ENCODE results near the gene TULP1. TPM values are rescaled to one million over a fixed set of nuclear protein-coding genes. Genes with fewer than 3 reads are reported as not detected.
"Not testable (repeated sequence)": the region's sequence is repeated elsewhere in the genome, so short reads cannot be mapped to it uniquely, and the experiment has no call there.

Gene TULP1
- not detected for total RNA-seq

DNA sequence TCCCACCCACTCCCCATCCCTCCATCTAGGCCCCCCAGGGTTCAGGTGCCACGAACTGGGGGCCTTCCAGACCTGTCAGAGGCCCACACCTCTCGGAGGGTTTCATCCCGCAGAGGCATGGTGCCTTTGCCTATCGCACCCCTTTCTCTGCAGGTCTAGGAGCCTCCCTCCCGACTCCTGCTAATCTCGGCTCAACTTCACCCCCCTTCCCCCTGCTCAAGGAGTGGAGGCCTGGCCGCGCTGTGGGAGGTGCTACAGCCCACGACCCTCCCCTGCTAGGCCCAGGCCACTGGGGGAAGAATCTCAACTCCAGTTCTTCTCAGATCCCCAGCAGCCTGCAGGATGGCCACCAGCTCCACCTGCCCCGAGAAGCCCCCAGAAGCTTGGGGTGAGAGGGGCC, at the start of gene TULP1:
Gene TULP1, minus strand, starts transcription at position 157 of the 400 bp plus-strand sequence. Its CDS starts 38 bp downstream, at position 119.
- ChIA-PET CTCF (no interaction called here), POLR2A (no interaction called here)

- POLR2A ChIA-PET = no interaction called here
- CTCF ChIA-PET = interaction anchor here (0.7 kb wide), 1 partner anchor 225 kb away, joined by 3 read pairs; no protein-coding TSS in a partner anchor
Observed at GRCh38 chr6:35562060-35562459, 49.4 kb upstream of the TULP1 start.

GRCh38 chr6:35561113-35561512, 48.4 kb upstream of the TULP1 start:
- ChIA-PET POLR2A (no interaction called here), CTCF (no interaction called here)

DNA sequence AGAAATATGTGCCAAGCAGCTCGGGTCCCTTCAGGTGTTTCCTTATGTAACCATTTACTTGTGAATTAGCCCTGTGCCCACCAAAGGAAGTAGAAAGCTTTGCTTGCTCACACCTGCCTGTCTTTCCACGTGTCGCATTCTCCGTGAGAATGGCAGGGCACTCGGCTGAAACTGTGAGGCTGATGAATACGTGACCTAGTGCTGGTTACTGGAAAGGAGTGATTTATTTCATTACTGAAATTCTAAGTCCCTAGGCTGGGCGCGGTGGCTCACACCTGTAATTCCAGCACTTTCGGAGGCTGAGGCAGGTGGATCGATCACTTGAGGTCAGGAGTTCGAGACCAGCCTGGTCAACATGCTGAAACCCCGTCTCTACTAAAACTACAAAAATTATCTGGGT, 45.9 kb upstream of the TULP1 start:
- ChIA-PET CTCF (interaction anchor here (0.9 to 1.1 kb wide), 2 partner anchors 36 to 178 kb away, joined by 3 to 4 read pairs; partner anchors contain the start of gene ARMC12), POLR2A (no interaction called here)

GRCh38 chr6:35557239-35557638, 44.5 kb upstream of the TULP1 start:
- ChIA-PET CTCF (interaction anchor here (1.4 kb wide), 1 partner anchor 35 kb away, joined by 4 read pairs; no protein-coding TSS in a partner anchor), POLR2A (no interaction called here)

- CTCF ChIA-PET = interaction anchor here (1.7 kb wide), 1 partner anchor 32 kb away, joined by 7 read pairs; no protein-coding TSS in a partner anchor
- POLR2A ChIA-PET = no interaction called here
Observed at GRCh38 chr6:35554811-35555210, 42.1 kb upstream of the TULP1 start.

- POLR2A ChIA-PET = no interaction called here
- CTCF ChIA-PET = interaction anchor here (0.5 to 2.7 kb wide), 3 partner anchors 27 to 184 kb away, joined by 4 to 20 read pairs (median 14); partner anchors contain the start of gene ARMC12
Observed at GRCh38 chr6:35553315-35553714, 40.6 kb upstream of the TULP1 start.

GRCh38 chr6:35552285-35552917, 39.7 kb upstream of the TULP1 start:
- CTCF ChIA-PET = interaction anchor here (0.5 to 2.7 kb wide), 12 partner anchors 9 to 259 kb away, joined by 3 to 20 read pairs (median 4); partner anchors contain the start of gene ARMC12
- POLR2A ChIA-PET = no interaction called here

GRCh38 chr6:35550437-35550836, 37.7 kb upstream of the TULP1 start:
- ChIA-PET CTCF (interaction anchor here (1.1 to 2.7 kb wide), 3 partner anchors 10 to 34 kb away, joined by 3 to 20 read pairs (median 4); no protein-coding TSS in a partner anchor), POLR2A (no interaction called here)

GRCh38 chr6:35547676-35548075, 35.0 kb upstream of the TULP1 start:
- POLR2A ChIA-PET = no interaction called here
- CTCF ChIA-PET = interaction anchor here (1.0 to 1.9 kb wide), 2 partner anchors 20 to 25 kb away, joined by 3 to 5 read pairs; no protein-coding TSS in a partner anchor

- CTCF ChIA-PET = no interaction called here
- POLR2A ChIA-PET = no interaction called here
Observed at GRCh38 chr6:35544769-35545361, 32.2 kb upstream of the TULP1 start.

- POLR2A ChIA-PET = no interaction called here
- CTCF ChIA-PET = interaction anchor here (2.2 kb wide), 1 partner anchor 8 kb away, joined by 5 read pairs; no protein-coding TSS in a partner anchor
Observed at GRCh38 chr6:35543459-35544193, 30.9 kb upstream of the TULP1 start.

GRCh38 chr6:35541836-35542235, 29.1 kb upstream of the TULP1 start:
- CTCF ChIA-PET = interaction anchor here (1.4 to 2.2 kb wide), 2 partner anchors 10 to 19 kb away, joined by 3 to 5 read pairs; no protein-coding TSS in a partner anchor
- POLR2A ChIA-PET = interaction anchor here (0.7 kb wide), 1 partner anchor 227 kb away, joined by 4 read pairs; no protein-coding TSS in a partner anchor

DNA sequence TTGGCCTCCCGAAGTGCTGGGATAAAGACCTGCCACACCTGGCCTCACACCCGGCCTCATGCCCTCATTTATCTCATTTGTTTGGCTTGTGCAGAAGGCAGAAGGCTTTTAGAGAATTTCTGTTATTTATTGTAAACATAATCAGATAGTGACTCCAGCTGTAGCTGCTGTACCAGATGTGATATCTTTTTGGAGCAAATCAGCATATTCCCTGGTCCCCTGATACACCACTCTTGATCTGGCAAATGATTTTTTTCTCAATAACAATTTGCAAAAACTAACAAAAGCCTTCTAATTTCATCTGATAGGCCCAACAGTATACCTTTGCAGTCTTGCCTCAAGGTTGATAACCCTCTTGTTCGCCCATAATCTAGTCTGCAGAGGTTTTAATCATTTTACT, 26.5 kb upstream of the TULP1 start:
- CTCF ChIA-PET = interaction anchor here (0.6 to 1.2 kb wide), 3 partner anchors 17 to 313 kb away, joined by 3 to 5 read pairs (median 3); partner anchors contain the start of gene ARMC12
- POLR2A ChIA-PET = interaction anchor here (0.7 kb wide), 1 partner anchor 263 kb away, joined by 10 read pairs; no protein-coding TSS in a partner anchor

- POLR2A ChIA-PET, CTCF ChIA-PET: not testable (repeated sequence)
Observed at GRCh38 chr6:35535847-35536246, 23.2 kb upstream of the TULP1 start.

DNA sequence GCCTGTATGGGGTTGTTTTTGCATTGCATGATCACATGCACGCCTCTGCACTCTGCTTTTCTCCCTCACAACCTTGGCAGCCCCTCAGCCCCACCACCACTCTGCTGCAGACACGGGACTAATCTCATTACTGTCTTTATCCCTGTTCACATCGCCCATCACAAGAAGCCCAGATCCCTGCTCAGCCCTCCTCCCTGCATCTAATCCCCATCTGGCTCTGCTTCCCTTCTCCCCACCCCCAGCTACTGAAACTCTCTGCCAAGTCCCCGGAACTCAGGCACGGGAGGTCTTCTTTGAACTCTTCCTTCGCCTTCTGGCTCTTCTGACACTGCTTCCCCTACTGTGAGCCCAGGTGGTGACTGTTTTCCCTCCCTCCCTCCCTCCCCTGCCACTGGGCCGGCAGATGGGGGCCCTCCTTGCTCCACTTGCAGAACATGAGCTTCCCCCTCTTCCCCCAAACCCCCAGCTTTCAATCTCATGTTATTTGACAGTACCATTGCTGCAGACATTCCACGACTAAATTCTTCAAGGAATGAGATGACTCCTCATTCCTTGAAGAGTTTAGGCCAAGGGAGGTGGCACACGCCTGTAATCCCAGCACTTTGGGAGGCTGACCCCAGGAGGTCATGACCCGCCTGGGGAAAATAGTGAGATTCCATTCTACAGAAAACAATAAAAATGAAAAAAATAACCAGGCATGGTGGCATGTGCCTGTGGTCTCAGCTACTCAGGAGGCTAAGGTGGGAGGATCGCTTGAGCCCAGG, 21.9 kb upstream of the TULP1 start:
- ChIA-PET POLR2A (interaction anchor here (0.6 kb wide), 1 partner anchor 119 kb away, joined by 3 read pairs; no protein-coding TSS in a partner anchor), CTCF (no interaction called here)

DNA sequence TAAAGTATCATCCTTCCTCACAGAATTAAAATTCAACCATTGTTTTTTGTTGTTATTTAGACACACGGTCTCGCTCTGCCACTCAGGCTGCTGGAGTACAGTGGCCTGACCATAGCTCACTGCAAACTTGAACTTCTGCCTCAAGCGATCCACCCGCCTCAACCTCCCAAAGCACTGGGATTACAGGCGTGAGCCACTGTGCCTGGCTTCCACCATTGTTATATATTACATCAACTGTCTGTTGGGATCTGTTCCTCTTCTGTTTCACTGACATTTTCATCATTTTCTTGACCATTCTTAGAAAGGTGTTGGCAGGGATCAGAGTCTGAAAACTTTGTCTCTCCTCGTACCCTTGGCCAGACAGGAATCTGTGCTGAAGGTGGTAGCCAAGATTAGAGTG, 21.3 kb upstream of the TULP1 start:
- ChIA-PET POLR2A (interaction anchor here (0.6 kb wide), 1 partner anchor 119 kb away, joined by 3 read pairs; no protein-coding TSS in a partner anchor), CTCF (no interaction called here)

DNA sequence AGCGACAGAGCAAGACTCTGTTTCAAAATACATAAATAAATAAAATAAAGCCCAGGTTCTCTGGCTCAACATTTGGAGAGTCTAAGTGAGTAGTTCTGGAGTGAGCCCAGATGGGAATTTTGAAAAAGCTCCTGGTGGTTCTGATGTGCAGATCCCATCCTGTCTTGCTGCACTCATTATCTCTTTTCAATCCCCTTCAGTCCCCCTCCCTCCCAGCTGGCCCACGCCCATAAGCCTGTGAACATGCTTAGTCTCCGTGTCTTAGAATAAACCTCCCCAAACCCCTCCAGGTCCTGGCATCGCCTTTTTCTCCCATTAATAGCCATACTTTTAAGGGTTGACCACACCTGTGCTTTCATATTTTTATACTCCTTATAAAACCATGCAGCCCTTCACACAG, 19.4 kb upstream of the TULP1 start:
- POLR2A ChIA-PET = no interaction called here
- CTCF ChIA-PET = interaction anchor here (2.8 kb wide), 1 partner anchor 9 kb away, joined by 12 read pairs; no protein-coding TSS in a partner anchor
